T-cell (primary cell): ENCODE data around the gene EIF3D. TPM values are rescaled to one million over a fixed set of nuclear protein-coding genes. Genes with fewer than 3 reads are reported as not detected.
A peak's percentile ranks its signal among the peaks of the same experiment; 100 is the strongest.

Source experiments
- ATAC-seq, 4 experiments: fragments of 200-7000 bp in 3 of 4; fragments of 150-1000 bp in 1 of 4; cut with Tn5 transposase; replicated peaks in 1 of 4; 1 replicate in 3 of 4; 2 replicates in 1 of 4; pipeline ENCODE4 v1.10.0; 2021; ENCODE audit warnings: moderate library complexity in 3 of 4, mild to moderate bottlenecking in 2 of 4, moderate number of reproducible peaks in 1 of 4
- CTCF ChIA-PET, 2 donors: fragments of 300-600 bp; sonication (Branson Sonifier 250); formaldehyde crosslinking; loops; one replicate each; lab custom pipeline; 2022; ENCODE audit warnings: antibody characterized with exemption in 2 of 2; lab: Charles Lee
- POLR2A ChIA-PET, 2 donors: fragments of 300-600 bp; sonication (Branson Sonifier 250); formaldehyde crosslinking; loops; one replicate each; lab custom pipeline; 2022; ENCODE audit warnings: antibody characterized with exemption in 2 of 2; lab: Charles Lee
- DNase-seq, 35 experiments: peaks; one replicate each; pipeline versions ENCODE4 v3.0.0 to v3.0.0-alpha.2; 2013 to 2023
- H3K27ac ChIP-seq: one replicate; pipeline ENCODE4 v1.5.1; 2013; ENCODE audit warnings: low read length
- H3K27me3 ChIP-seq, 2 experiments: replicated peaks in 1 of 2; 1 replicate in 1 of 2; 2 replicates in 1 of 2; pipeline versions ENCODE4 v1.6.1 to v1.7.0; 2013; ENCODE audit warnings: low read length in 1 of 2, mixed read lengths in 1 of 2; ENCODE audit not compliant: control insufficient read depth in 2 of 2, insufficient read depth in 2 of 2; ENCODE audit errors: extremely low read depth in 1 of 2
- H3K36me3 ChIP-seq, 2 donors: 1 replicate in 1 of 2; 2 replicates in 1 of 2; pipeline versions ENCODE4 v1.6.1 to v1.7.0; 2013; ENCODE audit warnings: low read length in 1 of 2; ENCODE audit not compliant: control insufficient read depth in 2 of 2, insufficient read depth in 1 of 2; ENCODE audit errors: extremely low read depth in 1 of 2
- H3K4me1 ChIP-seq, 2 experiments: 1 replicate in 1 of 2; 2 replicates in 1 of 2; pipeline versions ENCODE4 v1.6.1 to v1.7.0; 2013; ENCODE audit warnings: low read length in 2 of 2, mixed read lengths in 1 of 2; ENCODE audit not compliant: insufficient read depth in 2 of 2, control insufficient read depth in 1 of 2; ENCODE audit errors: extremely low read depth in 1 of 2
- H3K4me3 ChIP-seq, 2 donors: 1 replicate in 1 of 2; 2 replicates in 1 of 2; pipeline versions ENCODE4 v1.5.1 to v1.7.0; 2013; ENCODE audit warnings: mild to moderate bottlenecking in 2 of 2, low read length in 1 of 2, moderate library complexity in 1 of 2; ENCODE audit not compliant: control insufficient read depth in 1 of 2; ENCODE audit errors: extremely low read depth in 1 of 2
- H3K9me3 ChIP-seq: 2 replicates; pipeline ENCODE4 v1.7.0; 2013
- H3K27ac Mint-ChIP-seq, 2 donors: one replicate each; pipeline ENCODE4 v1.8.0; 2020 to 2021; ENCODE audit warnings: mild to moderate bottlenecking in 2 of 2, mixed read lengths in 2 of 2
- H3K27me3 Mint-ChIP-seq, 2 donors: one replicate each; pipeline ENCODE4 v1.8.0; 2021 to 2022; ENCODE audit warnings: mixed read lengths in 2 of 2
- H3K36me3 Mint-ChIP-seq: one replicate; pipeline ENCODE4 v1.8.0; 2021; ENCODE audit warnings: mixed read lengths
- H3K4me1 Mint-ChIP-seq, 3 donors: one replicate each; pipeline ENCODE4 v1.8.0; 2020 to 2022; ENCODE audit warnings: mixed read lengths in 3 of 3, mild to moderate bottlenecking in 1 of 3
- H3K4me3 Mint-ChIP-seq, 3 donors: one replicate each; pipeline ENCODE4 v1.8.0; 2020 to 2022; ENCODE audit warnings: mild to moderate bottlenecking in 3 of 3, mixed read lengths in 3 of 3, moderate library complexity in 3 of 3
- H3K9me3 Mint-ChIP-seq, 3 donors: one replicate each; pipeline ENCODE4 v1.8.0; 2020 to 2022; ENCODE audit warnings: mixed read lengths in 3 of 3
- WGBS: methylation state at CpG from one replicate; pipeline ENCODE4 v1.1.5; 2013; ENCODE audit warnings: missing lambda C conversion rate; ENCODE audit not compliant: insufficient coverage; 5-methylcytosine and 5-hydroxymethylcytosine counted together
- total RNA-seq, 35 experiments: library from RNA in 6 of 35; stranded (reverse) in 6 of 35; fragments of 120-200 nt in 1 of 35; gene quantifications; one replicate each; pipeline versions ENCODE4 v1.2.1 to v1.2.4 and lab custom pipeline; 2013 to 2026

The EIF3D gene
- total RNA-seq, 5 donors from 2014 or later (not counting 1 experiment from before 2014, with no cell fraction given): 218 to 273 (median 242) TPM

DNA sequence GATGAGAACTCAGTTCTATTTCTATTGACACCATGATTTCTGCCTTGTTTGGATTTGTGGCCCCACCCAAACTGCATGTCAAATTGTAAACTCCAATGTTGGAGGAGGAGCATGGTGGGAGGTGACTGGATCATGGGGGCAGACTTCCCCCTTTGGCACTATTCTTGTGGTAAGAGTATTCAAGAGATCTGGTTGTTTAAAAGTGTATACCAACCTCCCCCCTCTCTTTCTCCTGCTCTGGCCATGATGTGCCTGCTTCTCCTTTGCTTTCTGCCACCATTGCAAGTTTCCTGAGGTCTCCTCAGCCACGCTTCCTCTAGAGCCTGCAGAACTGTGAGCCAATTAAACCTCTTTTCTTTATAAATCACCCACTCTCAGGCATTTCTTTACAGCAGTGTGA is 14.2 kb downstream of the EIF3D start:
- Histone ChIP-seq H3K36me3 (peaks cover 36 to 88% of the 10 kb centered on the region in 2 donors), H3K4me3 (no peak overlapping the region), H3K27me3 (no peaks in the 10 kb centered on the region), H3K9me3 (no peaks in the 10 kb centered on the region), H3K4me1 (no peaks in the 10 kb centered on the region), H3K27ac (no peak overlapping the region)
- POLR2A ChIA-PET: no interaction called here
- H3K4me1 Mint-ChIP-seq: peaks cover 2 to 8% (median 4%) of the 10 kb centered on the region in 3 donors
- ATAC-seq: no peak
- H3K27ac Mint-ChIP-seq: no peak overlapping the region
- no peak for DNase-seq
- H3K36me3 Mint-ChIP-seq: peaks cover 70% of the 10 kb centered on the region
- CTCF ChIA-PET: no interaction called here
- no peaks in the 10 kb centered on the region for H3K9me3 Mint-ChIP-seq
- WGBS: 100% methylated on average over 1 of the region's 1 CpG
- H3K27me3 Mint-ChIP-seq: no peaks in the 10 kb centered on the region
- H3K4me3 Mint-ChIP-seq: no peak overlapping the region

DNA sequence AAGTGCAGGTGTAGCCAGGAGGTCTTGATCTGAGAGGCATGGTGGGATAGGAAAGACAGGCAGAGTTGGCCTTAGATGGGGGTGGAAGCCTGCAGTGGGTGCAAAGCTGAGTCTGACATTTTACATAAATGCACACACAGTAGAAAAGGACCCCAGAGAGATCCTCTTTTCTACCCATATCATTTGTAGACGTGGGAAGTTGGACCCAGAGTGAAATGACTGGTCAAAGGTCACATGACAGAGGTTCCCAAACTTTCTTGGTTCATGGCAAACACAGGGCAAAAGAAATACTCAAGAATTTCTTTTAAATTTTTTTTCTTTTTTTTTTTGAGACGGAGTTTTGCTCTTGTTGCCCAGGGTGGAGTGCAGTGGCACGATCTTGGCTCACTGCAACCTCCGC is 16.0 kb downstream of the EIF3D start:
- POLR2A ChIA-PET: no interaction called here

DNA sequence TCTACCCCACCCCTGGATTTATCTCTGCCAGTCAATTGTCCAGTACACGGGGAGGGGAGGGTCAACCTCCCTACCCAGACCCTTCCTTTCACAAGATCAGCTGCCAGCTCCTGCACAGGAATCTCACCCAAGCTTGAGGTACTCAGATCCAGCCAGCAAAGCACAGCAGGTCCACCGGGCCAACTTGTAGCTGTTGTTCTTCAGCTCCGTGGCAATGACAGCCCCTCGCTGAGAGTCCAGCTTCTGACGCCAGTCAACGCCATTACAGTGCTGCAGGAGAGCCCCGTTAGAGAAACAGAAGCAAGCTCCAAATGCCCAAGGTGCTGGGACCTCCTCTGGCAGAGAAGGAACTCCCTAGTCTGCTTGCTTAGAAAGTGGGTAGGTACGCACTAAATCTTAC is 16.6 kb downstream of the EIF3D start:
- Histone ChIP-seq H3K4me1 (peaks cover 2 to 3% of the 10 kb centered on the region in 2 experiments), H3K27me3 (no peaks in the 10 kb centered on the region), H3K36me3 (peaks cover 25 to 65% of the 10 kb centered on the region in 2 donors), H3K27ac (no peak overlapping the region), H3K4me3 (no peak overlapping the region), H3K9me3 (no peaks in the 10 kb centered on the region)
- no peak overlapping the region for H3K4me3 Mint-ChIP-seq
- ATAC-seq: no peak
- ChIA-PET CTCF (interaction anchor here in 1 of 2 donors (0.6 kb wide), 1 partner anchor 1161 kb away, joined by 4 read pairs; no protein-coding TSS in a partner anchor), POLR2A (no interaction called here)
- 97% methylated on average over 8 of the region's 8 CpGs for WGBS
- peak overlapping the region in 1 of 2 donors; percentile 24 for H3K27ac Mint-ChIP-seq
- no peaks in the 10 kb centered on the region for H3K9me3 Mint-ChIP-seq
- H3K4me1 Mint-ChIP-seq: peaks cover 6 to 12% (median 7%) of the 10 kb centered on the region in 3 donors
- DNase-seq: no peak
- H3K36me3 Mint-ChIP-seq: peaks cover 60% of the 10 kb centered on the region
- no peaks in the 10 kb centered on the region for H3K27me3 Mint-ChIP-seq

More for the DNA sequence above, 16.0 kb downstream of the EIF3D start:
- no CpG with 5 or more reads among the region's 4 CpGs for WGBS
- H3K27ac ChIP-seq: no peak overlapping the region
- H3K4me3 ChIP-seq: no peak overlapping the region
- no peaks in the 10 kb centered on the region for H3K4me1 ChIP-seq
- no peak overlapping the region for H3K27ac Mint-ChIP-seq
- peaks cover 2 to 8% (median 4%) of the 10 kb centered on the region in 3 donors for H3K4me1 Mint-ChIP-seq
- no peaks in the 10 kb centered on the region for H3K27me3 ChIP-seq
- peaks cover 61% of the 10 kb centered on the region for H3K36me3 Mint-ChIP-seq
- H3K4me3 Mint-ChIP-seq: no peak overlapping the region
- no peaks in the 10 kb centered on the region for H3K27me3 Mint-ChIP-seq
- CTCF ChIA-PET: no interaction called here
- H3K9me3 ChIP-seq: no peaks in the 10 kb centered on the region
- peaks cover 30 to 70% of the 10 kb centered on the region in 2 donors for H3K36me3 ChIP-seq
- no peak for ATAC-seq
- no peak for DNase-seq
- no peaks in the 10 kb centered on the region for H3K9me3 Mint-ChIP-seq

DNA sequence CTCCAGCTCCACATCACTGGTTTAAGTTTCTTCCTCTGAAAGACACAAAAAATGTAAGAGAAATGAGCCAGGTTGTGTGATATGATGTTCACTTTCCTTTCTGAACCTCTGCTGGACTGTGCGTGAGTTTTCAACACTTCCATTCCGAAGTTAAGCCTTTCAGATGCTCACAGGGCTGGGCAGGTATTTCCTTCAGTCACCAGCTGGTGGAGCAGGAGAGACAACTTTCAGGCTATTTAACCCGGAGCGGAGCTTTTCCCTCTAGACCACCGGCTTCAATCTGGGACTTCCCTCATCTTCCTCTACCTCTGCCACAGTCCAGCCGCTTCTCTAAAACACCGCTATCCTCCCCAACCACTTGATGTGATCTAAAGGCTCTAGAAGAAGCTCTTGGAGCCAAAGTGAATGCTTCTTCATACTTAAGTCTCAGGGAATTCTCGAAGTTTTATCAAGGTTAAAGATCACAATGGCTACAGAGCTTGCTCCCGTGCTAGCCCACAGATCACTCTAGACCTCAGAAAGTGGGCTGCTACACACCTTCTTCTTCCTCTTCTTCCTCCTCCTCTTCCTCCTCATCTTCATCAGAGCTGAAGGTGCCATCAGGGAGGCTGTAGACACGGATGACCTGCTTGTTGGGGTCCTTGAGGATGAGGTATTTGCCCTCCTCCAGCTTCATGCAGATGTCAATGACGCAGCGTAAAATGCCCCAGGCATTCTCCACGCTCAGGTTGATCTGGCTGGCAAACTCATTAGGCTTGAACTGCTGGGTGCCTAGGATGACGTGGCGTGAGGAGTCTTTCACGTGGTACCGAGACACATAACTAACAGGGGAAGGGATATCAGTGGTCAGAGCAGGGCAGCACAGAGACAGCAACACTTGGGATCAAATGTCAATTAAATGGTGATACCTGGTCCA is 17.7 kb downstream of the EIF3D start:
- DNase-seq: peak in 19 of 35 experiments; percentile 10 to 58 (median 28)
- no peaks in the 10 kb centered on the region for H3K27me3 ChIP-seq
- peaks cover 15 to 54% of the 10 kb centered on the region in 2 donors for H3K36me3 ChIP-seq
- no peak for ATAC-seq
- no peak overlapping the region for H3K4me3 ChIP-seq
- H3K36me3 Mint-ChIP-seq: peaks cover 49% of the 10 kb centered on the region
- no peak overlapping the region for H3K27ac ChIP-seq
- peaks cover 7 to 12% of the 10 kb centered on the region in 2 experiments for H3K4me1 ChIP-seq
- H3K27me3 Mint-ChIP-seq: no peaks in the 10 kb centered on the region
- ChIA-PET POLR2A (interaction anchor here (0.6 to 2.0 kb wide), 3 partner anchors 10 to 272 kb away, joined by 3 to 8 read pairs (median 5); no protein-coding TSS in a partner anchor), CTCF (interaction anchor here in 1 of 2 donors (0.6 to 1.4 kb wide), 2 partner anchors 25 to 1162 kb away, joined by 4 to 5 read pairs; no protein-coding TSS in a partner anchor)
- no peaks in the 10 kb centered on the region for H3K9me3 ChIP-seq
- H3K9me3 Mint-ChIP-seq: no peaks in the 10 kb centered on the region
- peaks cover 10 to 14% (median 12%) of the 10 kb centered on the region in 3 donors for H3K4me1 Mint-ChIP-seq
- no peak overlapping the region for H3K4me3 Mint-ChIP-seq
- WGBS: 82% methylated on average over 13 of the region's 17 CpGs
- H3K27ac Mint-ChIP-seq: peak overlapping the region in 1 of 2 donors; percentile 59

DNA sequence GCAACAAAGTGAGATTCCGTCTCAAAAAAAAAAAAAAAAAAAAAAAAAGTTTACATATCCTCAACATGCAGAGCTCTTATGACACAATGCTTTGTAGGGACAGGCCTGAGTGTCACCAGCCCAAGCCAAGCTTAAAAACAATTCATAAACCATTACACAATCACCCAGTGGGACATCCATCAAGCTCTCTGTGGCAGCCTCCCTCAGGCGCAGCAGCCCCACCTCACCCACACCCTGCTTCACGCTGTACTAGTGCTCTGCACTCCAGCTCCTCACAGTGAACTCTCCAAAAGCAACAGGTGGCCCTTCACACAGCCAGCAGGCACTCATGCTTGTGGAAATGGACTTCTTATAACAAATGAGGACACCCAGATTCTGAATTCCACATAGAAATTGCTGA is 18.6 kb downstream of the EIF3D start:
- no peak overlapping the region for H3K27ac ChIP-seq
- H3K36me3 Mint-ChIP-seq: peaks cover 40% of the 10 kb centered on the region

DNA sequence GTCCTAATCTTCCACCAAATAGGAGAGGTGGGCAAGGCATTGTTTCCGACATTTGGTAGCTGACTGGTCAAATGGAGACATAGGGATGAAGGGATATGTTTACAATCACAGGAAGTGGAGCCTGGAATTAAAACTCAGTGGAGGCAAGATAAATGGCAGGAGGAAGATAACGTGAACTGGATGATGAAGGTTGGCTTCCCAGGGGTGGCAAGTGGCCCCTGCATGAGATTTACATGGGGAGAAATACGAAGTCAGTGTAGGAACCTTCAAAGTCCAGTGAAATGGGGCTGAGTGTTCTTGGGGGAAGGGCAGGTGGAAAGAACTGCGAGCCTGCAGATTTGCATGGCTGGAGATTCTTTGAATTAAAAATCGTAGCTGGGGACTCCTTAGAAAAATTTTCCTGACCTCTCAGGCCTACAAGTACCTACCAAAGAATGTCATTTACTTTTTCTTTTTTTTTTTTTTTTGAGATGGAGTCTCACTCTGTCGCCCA is 21.4 kb downstream of the EIF3D start:
- Mint-ChIP-seq H3K36me3 (peaks cover 19% of the 10 kb centered on the region), H3K4me1 (peaks cover 12 to 14% (median 14%) of the 10 kb centered on the region in 3 donors), H3K9me3 (no peaks in the 10 kb centered on the region), H3K4me3 (peak overlapping the region; percentile 66 to 70 (median 67)), H3K27ac (peak overlapping the region; percentile 68 to 80), H3K27me3 (no peaks in the 10 kb centered on the region)
- 89% methylated on average over 3 of the region's 6 CpGs for WGBS
- Histone ChIP-seq H3K36me3 (peaks cover 14 to 19% of the 10 kb centered on the region in 2 donors), H3K4me3 (peak overlapping the region in 1 of 2 donors; percentile 50), H3K9me3 (no peaks in the 10 kb centered on the region), H3K27me3 (no peaks in the 10 kb centered on the region), H3K27ac (peak overlapping the region; percentile 51), H3K4me1 (peaks cover 7 to 16% of the 10 kb centered on the region in 2 experiments)
- no peak for ATAC-seq
- DNase-seq: no peak
- CTCF ChIA-PET: interaction anchor here in 1 of 2 donors (0.7 kb wide), 1 partner anchor 15 kb away, joined by 3 read pairs; no protein-coding TSS in a partner anchor
- POLR2A ChIA-PET: interaction anchor here in 1 of 2 donors (0.5 kb wide), 1 partner anchor 14 kb away, joined by 7 read pairs; no protein-coding TSS in a partner anchor

More for the DNA sequence above, 18.6 kb downstream of the EIF3D start:
- Mint-ChIP-seq H3K4me3 (no peak overlapping the region), H3K4me1 (peaks cover 12 to 14% (median 14%) of the 10 kb centered on the region in 3 donors), H3K9me3 (no peaks in the 10 kb centered on the region), H3K27ac (peak overlapping the region; percentile 22 to 55), H3K27me3 (no peaks in the 10 kb centered on the region)
- no peak for DNase-seq
- no peaks in the 10 kb centered on the region for H3K9me3 ChIP-seq
- ChIA-PET POLR2A (interaction anchor here (0.6 to 2.0 kb wide), 3 partner anchors 11 to 271 kb away, joined by 3 to 8 read pairs (median 5); no protein-coding TSS in a partner anchor), CTCF (interaction anchor here (0.6 to 1.4 kb wide), 4 partner anchors 19 to 1176 kb away, joined by 3 to 5 read pairs (median 4); no protein-coding TSS in a partner anchor)
- 93% methylated on average over 2 of the region's 3 CpGs for WGBS
- no peak overlapping the region for H3K4me3 ChIP-seq
- no peaks in the 10 kb centered on the region for H3K27me3 ChIP-seq
- peaks cover 15 to 45% of the 10 kb centered on the region in 2 donors for H3K36me3 ChIP-seq
- H3K4me1 ChIP-seq: peaks cover 7 to 16% of the 10 kb centered on the region in 2 experiments
- no peak for ATAC-seq
